Fibroblast of villous mesenchyme (primary cell): ENCODE results near the gene BARX2. TPM values are rescaled to one million over a fixed set of nuclear protein-coding genes. Genes with fewer than 3 reads are reported as not detected.

Source experiments
- DNase-seq: peaks from one replicate; pipeline ENCODE4 v3.0.0-alpha.2; 2010; ENCODE audit warnings: low read depth
- H3K4me3 ChIP-seq: 2 replicates; pipeline ENCODE4 v1.5.1; 2011; ENCODE audit warnings: low read depth, mild to moderate bottlenecking, low read length
- CTCF ChIP-seq: IDR thresholded peaks from 2 replicates; pipeline ENCODE4 v1.5.1; 2012; ENCODE audit warnings: low read depth, mild to moderate bottlenecking, low read length; ENCODE audit not compliant: insufficient read depth
- total RNA-seq: library from RNA; depleted of rRNA; stranded (reverse); fragments of >200 nt; gene quantifications from 2 replicates; pipeline ENCODE4 v1.2.3, GENCODE V29; 2012

The BARX2 gene
- total RNA-seq, 1 donor: not detected

DNA sequence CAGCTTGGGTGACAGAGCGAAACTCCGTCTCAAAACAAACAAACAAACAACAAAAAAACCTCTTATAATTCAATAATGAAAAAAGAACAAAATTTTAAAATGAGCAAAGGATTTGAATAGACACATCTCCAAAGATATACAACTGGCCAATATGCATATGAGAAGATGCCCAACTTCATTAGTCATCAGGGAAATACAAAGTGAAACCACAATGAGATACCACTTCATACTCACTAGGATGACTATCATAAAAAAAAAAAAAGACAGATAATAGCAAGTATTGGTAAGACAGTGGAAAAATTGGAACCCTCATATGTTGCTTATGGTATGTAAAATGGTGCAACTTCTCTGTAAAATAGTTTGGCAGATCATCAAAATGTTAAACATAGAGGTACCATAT is 28.7 kb upstream of the BARX2 start:
- no peak overlapping the region for H3K4me3 ChIP-seq
- TF ChIP-seq CTCF: no peak
- no peak for DNase-seq

DNA sequence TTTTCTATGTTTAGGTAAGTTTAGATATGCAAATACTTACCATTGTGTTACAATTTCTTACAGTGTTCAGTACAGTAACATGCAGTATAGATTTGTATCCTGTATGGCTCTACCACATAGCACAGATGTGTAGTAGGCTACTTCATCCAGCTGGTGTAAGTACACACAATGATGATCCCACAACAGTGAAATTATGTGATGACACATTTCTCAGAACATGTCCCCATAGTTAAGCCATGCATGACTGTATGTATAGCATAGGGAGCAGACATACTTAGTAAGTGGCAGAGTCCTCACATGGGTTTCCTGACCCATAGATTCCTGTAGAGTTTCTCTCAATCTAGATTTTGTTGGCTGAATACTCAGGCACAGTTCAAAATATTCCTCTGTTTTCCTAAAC is 26.8 kb upstream of the BARX2 start:
- no peak for DNase-seq
- no peak for TF ChIP-seq CTCF
- H3K4me3 ChIP-seq: no peak overlapping the region

DNA sequence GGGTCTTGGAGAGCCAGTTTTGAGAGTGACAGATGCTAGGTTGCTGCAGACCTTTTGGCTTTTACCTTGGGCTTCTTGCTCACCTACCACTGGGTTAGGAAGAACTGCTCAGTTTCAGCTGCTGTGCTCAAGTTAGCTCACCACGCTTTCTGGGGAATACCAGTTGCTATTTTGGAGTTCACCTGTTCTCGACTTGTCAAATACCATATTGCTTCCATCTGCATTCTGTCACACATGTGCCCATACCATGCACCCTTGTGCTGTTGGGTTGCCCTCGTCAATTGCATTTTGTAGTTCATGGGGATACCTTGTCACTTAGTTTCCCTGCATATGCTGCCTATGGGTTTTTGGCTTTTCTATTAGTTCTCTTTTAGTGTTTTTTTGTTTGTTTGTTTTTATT is 23.0 kb upstream of the BARX2 start:
- no peak for TF ChIP-seq CTCF
- H3K4me3 ChIP-seq: no peak overlapping the region

GRCh38 chr11:129354691-129355090 is 21.0 kb upstream of the BARX2 start:
- no peak for DNase-seq
- no peak overlapping the region for H3K4me3 ChIP-seq
- TF ChIP-seq CTCF: no peak

More for the DNA sequence above, 23.0 kb upstream of the BARX2 start:
- DNase-seq: no peak

DNA sequence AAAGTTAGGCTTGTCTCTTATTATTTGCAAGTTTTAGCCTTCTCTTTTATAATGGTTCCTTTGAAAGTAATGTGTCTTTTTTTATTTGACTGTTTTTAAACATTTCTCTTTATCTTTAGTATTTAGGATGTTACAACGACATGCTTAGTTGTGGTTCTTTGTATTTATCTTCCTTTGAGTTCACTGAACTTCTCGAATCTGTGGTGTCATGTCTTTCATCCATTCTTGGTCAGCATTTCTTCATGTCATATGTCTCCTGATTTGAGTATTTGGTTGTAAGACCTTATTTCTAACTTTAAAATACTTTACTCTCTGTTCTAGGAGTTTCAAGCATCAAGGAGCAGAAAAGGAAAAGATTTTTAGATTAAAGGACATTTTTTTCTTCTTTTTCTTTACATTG is 15.9 kb upstream of the BARX2 start:
- TF ChIP-seq CTCF: no peak
- H3K4me3 ChIP-seq: no peak overlapping the region

GRCh38 chr11:129364143-129364654 is 11.4 kb upstream of the BARX2 start:
- DNase-seq: peak; percentile 82
- no peak overlapping the region for H3K4me3 ChIP-seq
- TF ChIP-seq CTCF: peak; percentile 100

More for the DNA sequence above, 15.9 kb upstream of the BARX2 start:
- no peak for DNase-seq

GRCh38 chr11:129365816-129366215 is 9.8 kb upstream of the BARX2 start:
- no peak for DNase-seq
- no peak for TF ChIP-seq CTCF
- H3K4me3 ChIP-seq: no peak overlapping the region
